C4-2B (cell line): Measurements from ENCODE around the gene ERBB3.

Source experiments
- ZFX ChIP-seq: fragments of 450-650 bp; IDR thresholded peaks from 2 replicates; pipeline ENCODE4 v1.6.1; 2017
- TF ChIP-seq, protein P1 (sequence below): fragments of 450-650 bp; conservative IDR thresholded peaks from 2 replicates; pipeline ENCODE4 v1.5.1; 2017; ENCODE audit warnings: mild to moderate bottlenecking

DNA sequence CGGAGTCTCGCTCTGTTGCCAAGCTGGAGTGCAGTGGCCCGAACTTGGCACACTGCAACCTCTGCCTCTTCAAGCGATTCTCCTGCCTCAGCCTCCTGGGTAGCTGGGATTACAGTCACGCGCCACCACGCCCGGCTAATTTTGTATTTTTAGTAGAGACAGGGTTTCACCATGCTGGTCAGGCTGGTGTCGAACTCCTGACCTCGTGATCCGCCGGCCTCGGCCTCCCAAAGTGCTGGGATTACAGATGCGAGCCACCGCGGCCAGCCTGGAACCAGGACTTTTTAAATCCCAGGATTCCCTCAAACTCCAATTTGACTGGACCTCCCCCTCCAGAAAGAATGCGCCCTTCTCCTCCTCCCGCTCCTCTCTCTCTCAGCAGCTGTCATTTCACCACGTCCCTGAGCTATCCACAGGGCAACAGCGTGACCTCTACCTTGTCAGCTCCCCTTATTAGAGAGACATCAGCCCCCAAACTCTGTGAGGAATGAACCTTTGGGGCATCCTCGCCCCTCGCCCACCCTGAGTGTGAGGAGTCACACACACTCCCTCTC lies 50.1 kb downstream of the ERBB3 start:
- TF ChIP-seq, protein P1, sequence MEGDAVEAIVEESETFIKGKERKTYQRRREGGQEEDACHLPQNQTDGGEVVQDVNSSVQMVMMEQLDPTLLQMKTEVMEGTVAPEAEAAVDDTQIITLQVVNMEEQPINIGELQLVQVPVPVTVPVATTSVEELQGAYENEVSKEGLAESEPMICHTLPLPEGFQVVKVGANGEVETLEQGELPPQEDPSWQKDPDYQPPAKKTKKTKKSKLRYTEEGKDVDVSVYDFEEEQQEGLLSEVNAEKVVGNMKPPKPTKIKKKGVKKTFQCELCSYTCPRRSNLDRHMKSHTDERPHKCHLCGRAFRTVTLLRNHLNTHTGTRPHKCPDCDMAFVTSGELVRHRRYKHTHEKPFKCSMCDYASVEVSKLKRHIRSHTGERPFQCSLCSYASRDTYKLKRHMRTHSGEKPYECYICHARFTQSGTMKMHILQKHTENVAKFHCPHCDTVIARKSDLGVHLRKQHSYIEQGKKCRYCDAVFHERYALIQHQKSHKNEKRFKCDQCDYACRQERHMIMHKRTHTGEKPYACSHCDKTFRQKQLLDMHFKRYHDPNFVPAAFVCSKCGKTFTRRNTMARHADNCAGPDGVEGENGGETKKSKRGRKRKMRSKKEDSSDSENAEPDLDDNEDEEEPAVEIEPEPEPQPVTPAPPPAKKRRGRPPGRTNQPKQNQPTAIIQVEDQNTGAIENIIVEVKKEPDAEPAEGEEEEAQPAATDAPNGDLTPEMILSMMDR = no peak
- TF ChIP-seq ZFX = no peak
